Subcutaneous abdominal adipose tissue (tissue), 5 donors: ENCODE data around the gene F2RL2.
"Not testable (repeated sequence)": the region's sequence is repeated elsewhere in the genome, so short reads cannot be mapped to it uniquely, and the experiment has no call there.

ENCODE experiments used
- H3K27ac ChIP-seq: one replicate; pipeline ENCODE4 v1.7.0; 2013; ENCODE audit warnings: low read depth, mild to moderate bottlenecking, inconsistent platforms, low read length, moderate library complexity
- H3K27me3 ChIP-seq, 5 donors: one replicate each; pipeline ENCODE4 v1.7.0; 2013; ENCODE audit warnings: low read length in 5 of 5, inconsistent platforms in 1 of 5; ENCODE audit not compliant: control insufficient read depth in 5 of 5, insufficient read depth in 4 of 5
- H3K36me3 ChIP-seq, 5 donors: one replicate each; pipeline ENCODE4 v1.7.0; 2013; ENCODE audit warnings: low read length in 5 of 5; ENCODE audit not compliant: control insufficient read depth in 5 of 5, insufficient read depth in 5 of 5
- H3K4me1 ChIP-seq, 5 donors: one replicate each; pipeline ENCODE4 v1.7.0; 2013; ENCODE audit warnings: low read length in 5 of 5, mild to moderate bottlenecking in 3 of 5, moderate library complexity in 1 of 5; ENCODE audit not compliant: control insufficient read depth in 5 of 5, insufficient read depth in 5 of 5
- H3K4me3 ChIP-seq, 5 donors: one replicate each; pipeline ENCODE4 v1.7.0; 2013; ENCODE audit warnings: low read length in 5 of 5, low read depth in 1 of 5
- H3K9ac ChIP-seq, 5 donors: one replicate each; pipeline ENCODE4 v1.7.0; 2013; ENCODE audit warnings: low read length in 5 of 5, mild to moderate bottlenecking in 4 of 5, moderate library complexity in 3 of 5
- H3K9me3 ChIP-seq, 5 donors: one replicate each; pipeline ENCODE4 v1.7.0; 2013; ENCODE audit warnings: low read length in 5 of 5; ENCODE audit not compliant: control insufficient read depth in 5 of 5
- donor health status: healthy.
- donor health status: healthy.
- donor health status: healthy.
- donor health status: healthy.
- donor health status: healthy.

F2RL2 gene

GRCh38 chr5:76607353-76607871, 15.8 kb downstream of the F2RL2 start:
- Histone ChIP-seq H3K4me3 (peak overlapping the region in 2 of 5 donors; percentile 23 to 33), H3K9me3 (no peaks in the 10 kb centered on the region), H3K4me1 (peaks cover 0 to 14% (median 0%) of the 10 kb centered on the region in 5 donors), H3K27me3 (no peaks in the 10 kb centered on the region), H3K36me3 (peaks cover 0 to 5% (median 0%) of the 10 kb centered on the region in 5 donors), H3K9ac (peak overlapping the region in 1 of 5 donors; percentile 62), H3K27ac (no peak overlapping the region)

DNA sequence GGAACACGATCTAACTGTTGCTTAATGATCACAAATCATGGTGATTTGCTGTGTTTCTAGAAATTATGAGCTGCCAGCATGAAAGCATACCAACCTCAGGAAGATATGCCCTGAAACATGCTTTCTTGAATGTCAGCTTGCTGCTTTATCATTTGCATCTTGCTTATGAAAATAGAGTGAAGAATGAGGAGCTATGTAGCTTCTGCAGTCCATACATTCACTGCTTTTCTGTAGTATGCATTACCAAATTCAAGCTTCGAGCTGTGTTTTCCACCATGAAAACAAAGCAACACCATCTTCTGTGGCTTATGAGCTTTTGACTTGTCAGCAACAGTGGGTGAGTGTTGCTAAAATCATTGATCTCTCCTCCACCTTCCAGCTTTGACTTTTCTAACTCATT, 16.5 kb downstream of the F2RL2 start:
- no peak overlapping the region for H3K9ac ChIP-seq
- peaks cover 0 to 14% (median 0%) of the 10 kb centered on the region in 5 donors for H3K4me1 ChIP-seq
- H3K4me3 ChIP-seq: no peak overlapping the region
- no peaks in the 10 kb centered on the region for H3K9me3 ChIP-seq
- H3K27me3 ChIP-seq: no peaks in the 10 kb centered on the region
- no peak overlapping the region for H3K27ac ChIP-seq
- H3K36me3 ChIP-seq: peaks cover 0 to 5% (median 0%) of the 10 kb centered on the region in 5 donors

GRCh38 chr5:76604838-76605237, 18.4 kb downstream of the F2RL2 start:
- Histone ChIP-seq H3K4me1 (peaks cover 0 to 14% (median 0%) of the 10 kb centered on the region in 5 donors), H3K4me3 (no peak overlapping the region), H3K9me3 (no peaks in the 10 kb centered on the region), H3K27me3 (no peaks in the 10 kb centered on the region), H3K36me3 (peaks cover 0 to 3% (median 0%) of the 10 kb centered on the region in 5 donors), H3K9ac (no peak overlapping the region), H3K27ac (no peak overlapping the region)

DNA sequence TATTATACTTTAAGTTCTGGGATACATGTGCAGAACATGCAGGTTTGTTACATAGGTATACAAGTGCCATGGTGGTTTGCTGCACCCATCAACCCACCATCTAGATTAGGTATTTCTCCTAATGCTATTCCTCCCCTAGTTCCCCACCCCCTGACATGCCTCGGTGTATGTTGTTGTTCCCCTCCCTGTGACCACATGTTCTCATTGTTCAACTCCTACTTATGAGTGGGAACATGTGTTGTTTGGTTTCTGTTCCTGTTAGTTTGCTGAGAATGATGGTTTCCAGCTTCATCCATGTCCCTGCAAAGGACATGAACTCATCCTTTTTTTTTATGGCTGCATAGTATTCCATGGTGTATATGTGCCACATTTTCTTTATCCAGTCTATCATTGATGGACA, 19.2 kb downstream of the F2RL2 start:
- not testable (repeated sequence) for H3K27ac ChIP-seq, H3K9me3 ChIP-seq, H3K4me3 ChIP-seq, H3K27me3 ChIP-seq, H3K36me3 ChIP-seq, H3K9ac ChIP-seq
- H3K4me1 ChIP-seq: peaks cover 0 to 14% (median 0%) of the 10 kb centered on the region in 5 donors

DNA sequence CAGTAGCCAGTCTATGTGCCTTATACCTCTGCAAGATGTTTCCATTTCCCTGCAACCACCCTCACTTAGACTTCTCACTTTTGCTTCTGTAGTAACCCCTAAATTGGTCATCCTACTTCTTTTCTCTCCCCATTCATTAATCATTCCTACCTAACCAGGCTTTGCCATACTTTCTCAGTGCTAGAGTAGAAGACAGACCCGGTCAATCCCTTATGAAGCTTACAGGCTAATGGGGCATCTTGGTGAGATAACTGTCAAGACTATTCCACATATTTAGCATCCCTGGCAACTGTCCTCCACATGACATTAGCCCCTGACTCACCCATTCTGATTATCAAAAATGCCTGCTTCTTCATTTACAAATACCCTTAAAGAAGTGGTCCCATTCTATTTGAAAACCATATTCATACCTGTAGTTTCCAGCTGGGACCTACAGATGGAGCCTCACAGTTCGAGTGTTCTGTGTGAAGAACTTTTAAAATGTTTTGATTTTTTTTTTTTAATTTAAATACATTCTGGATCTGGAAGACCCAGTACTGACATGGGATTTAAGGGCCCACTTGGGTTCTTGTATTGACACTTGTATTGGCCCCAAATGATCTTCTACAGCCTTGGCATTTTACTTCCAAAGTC, 21.0 kb downstream of the F2RL2 start:
- Histone ChIP-seq H3K27me3 (no peaks in the 10 kb centered on the region), H3K4me3 (no peak overlapping the region), H3K9ac (no peak overlapping the region), H3K36me3 (peaks cover 0 to 7% (median 0%) of the 10 kb centered on the region in 5 donors), H3K9me3 (no peaks in the 10 kb centered on the region), H3K4me1 (peaks cover 0 to 7% (median 0%) of the 10 kb centered on the region in 5 donors), H3K27ac (no peak overlapping the region)

GRCh38 chr5:76601470-76601869, 21.7 kb downstream of the F2RL2 start:
- H3K4me1 ChIP-seq: peaks cover 0 to 2% (median 0%) of the 10 kb centered on the region in 5 donors
- H3K27ac ChIP-seq: no peak overlapping the region
- H3K9ac ChIP-seq: no peak overlapping the region
- H3K36me3 ChIP-seq: peaks cover 0 to 14% (median 0%) of the 10 kb centered on the region in 5 donors
- H3K9me3 ChIP-seq: no peaks in the 10 kb centered on the region
- no peaks in the 10 kb centered on the region for H3K27me3 ChIP-seq
- H3K4me3 ChIP-seq: no peak overlapping the region

GRCh38 chr5:76600716-76601115, 22.5 kb downstream of the F2RL2 start:
- peaks cover 0 to 2% (median 0%) of the 10 kb centered on the region in 5 donors for H3K4me1 ChIP-seq
- H3K4me3 ChIP-seq: no peak overlapping the region
- peaks cover 0 to 16% (median 0%) of the 10 kb centered on the region in 5 donors for H3K36me3 ChIP-seq
- no peak overlapping the region for H3K27ac ChIP-seq
- H3K9ac ChIP-seq: no peak overlapping the region
- H3K9me3 ChIP-seq: no peaks in the 10 kb centered on the region
- H3K27me3 ChIP-seq: no peaks in the 10 kb centered on the region

GRCh38 chr5:76598531-76598930, 24.7 kb downstream of the F2RL2 start:
- H3K4me1 ChIP-seq: peaks cover 0 to 2% (median 0%) of the 10 kb centered on the region in 5 donors
- no peak overlapping the region for H3K9ac ChIP-seq
- H3K36me3 ChIP-seq: peaks cover 0 to 16% (median 0%) of the 10 kb centered on the region in 5 donors
- no peak overlapping the region for H3K4me3 ChIP-seq
- no peak overlapping the region for H3K27ac ChIP-seq
- H3K9me3 ChIP-seq: no peaks in the 10 kb centered on the region
- no peaks in the 10 kb centered on the region for H3K27me3 ChIP-seq

DNA sequence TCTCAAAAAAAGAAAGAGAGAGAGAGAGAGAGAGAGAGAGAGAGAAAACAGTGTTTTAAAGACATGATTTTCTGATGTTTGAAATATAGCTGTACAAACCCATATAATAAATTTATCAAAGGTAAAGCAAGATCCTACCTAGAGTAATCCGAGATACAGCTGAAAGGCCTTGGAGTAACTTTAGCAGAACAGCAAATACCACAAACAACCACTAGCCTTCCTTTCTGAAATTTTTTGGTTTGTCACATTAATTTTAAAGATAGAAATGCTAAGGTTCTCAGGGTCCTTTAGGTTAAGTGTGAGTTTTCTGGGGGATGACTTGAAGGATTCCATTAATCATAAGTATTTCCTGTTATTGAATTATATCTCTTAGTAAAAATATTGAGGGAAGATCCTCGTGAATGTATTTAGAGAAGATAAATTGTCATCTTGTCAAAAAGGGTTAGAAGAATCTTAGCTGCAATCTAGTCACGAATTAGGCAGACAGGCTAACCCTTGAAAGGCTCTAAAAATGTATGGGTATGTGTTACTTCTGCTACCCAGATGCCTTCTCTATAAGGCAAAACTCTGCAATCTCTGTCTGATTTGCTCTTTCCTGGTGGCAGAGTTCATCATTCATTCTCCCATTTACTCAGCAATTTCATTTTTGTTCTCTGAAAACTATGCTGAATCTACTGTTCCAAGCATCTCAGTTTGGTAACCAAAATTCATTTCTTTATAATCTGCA, 27.3 kb downstream of the F2RL2 start:
- no peak overlapping the region for H3K27ac ChIP-seq
- no peak overlapping the region for H3K4me3 ChIP-seq
- H3K9me3 ChIP-seq: no peaks in the 10 kb centered on the region
- peaks cover 0 to 13% (median 0%) of the 10 kb centered on the region in 5 donors for H3K36me3 ChIP-seq
- H3K4me1 ChIP-seq: no peaks in the 10 kb centered on the region
- H3K9ac ChIP-seq: no peak overlapping the region
- no peaks in the 10 kb centered on the region for H3K27me3 ChIP-seq

DNA sequence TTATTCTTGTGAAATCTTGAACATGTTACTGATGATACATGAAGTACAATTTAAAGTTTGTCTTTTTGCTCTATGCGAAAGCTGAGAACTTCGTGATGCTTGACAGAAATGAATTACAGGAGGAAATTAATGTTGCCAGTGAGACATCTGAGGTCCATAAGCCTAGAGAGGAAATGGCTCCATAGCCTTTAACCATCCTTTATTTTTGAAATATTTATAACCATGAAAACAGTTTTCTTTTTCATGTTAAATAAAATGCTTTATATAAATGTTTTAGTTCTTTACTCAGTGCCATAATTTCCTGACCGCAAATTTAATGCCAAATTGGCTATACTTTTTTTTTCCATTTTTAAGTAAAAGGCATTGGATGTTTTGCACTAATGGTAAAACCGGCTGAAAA, 29.1 kb downstream of the F2RL2 start:
- Histone ChIP-seq H3K4me1 (no peaks in the 10 kb centered on the region), H3K9me3 (no peaks in the 10 kb centered on the region), H3K27me3 (no peaks in the 10 kb centered on the region), H3K27ac (no peak overlapping the region), H3K4me3 (no peak overlapping the region), H3K9ac (no peak overlapping the region), H3K36me3 (peaks cover 0 to 13% (median 0%) of the 10 kb centered on the region in 5 donors)
